ENCODE results near the gene ATP2B1.
"Not testable (repeated sequence)": the region's sequence is repeated elsewhere in the genome, so short reads cannot be mapped to it uniquely, and the experiment has no call there.

Gene ATP2B1

GRCh38 chr12:89700191-89700810 lies 8.3 kb downstream of the ATP2B1 start:
- no peak for DNase-seq (ENCODE audit: low read depth)
- no peak for TF ChIP-seq CTCF (conservative IDR thresholded peaks at IDR 0.05; ENCODE audit: low read depth, low read length)
- H3K4me3 ChIP-seq (ENCODE audit: low read length), result no peak overlapping the region

- TF ChIP-seq CTCF (conservative IDR thresholded peaks at IDR 0.05; ENCODE audit: low read depth, low read length), result no peak
- DNase-seq (ENCODE audit: low read depth), result no peak
- no peak overlapping the region for H3K4me3 ChIP-seq (ENCODE audit: low read length)
These were observed 10.0 kb downstream of the ATP2B1 start for GRCh38 chr12:89698607-89699006.

GRCh38 chr12:89697728-89698127 lies 10.9 kb downstream of the ATP2B1 start:
- H3K4me3 ChIP-seq (ENCODE audit: low read length); DNase-seq (ENCODE audit: low read depth): not testable (repeated sequence)

GRCh38 chr12:89697296-89697695 lies 11.3 kb downstream of the ATP2B1 start:
- no peak for DNase-seq (ENCODE audit: low read depth)
- no peak overlapping the region for H3K4me3 ChIP-seq (ENCODE audit: low read length)
- no peak for TF ChIP-seq CTCF (conservative IDR thresholded peaks at IDR 0.05; ENCODE audit: low read depth, low read length)

GRCh38 chr12:89695830-89696229 lies 12.8 kb downstream of the ATP2B1 start:
- no peak for TF ChIP-seq CTCF (conservative IDR thresholded peaks at IDR 0.05; ENCODE audit: low read depth, low read length)
- no peak overlapping the region for H3K4me3 ChIP-seq (ENCODE audit: low read length)
- no peak for DNase-seq (ENCODE audit: low read depth)

- H3K4me3 ChIP-seq (ENCODE audit: low read length), result no peak overlapping the region
- no peak for DNase-seq (ENCODE audit: low read depth)
- no peak for TF ChIP-seq CTCF (conservative IDR thresholded peaks at IDR 0.05; ENCODE audit: low read depth, low read length)
These were observed 13.5 kb downstream of the ATP2B1 start for GRCh38 chr12:89695100-89695499.

GRCh38 chr12:89694542-89694941 lies 14.1 kb downstream of the ATP2B1 start:
- no peak overlapping the region for H3K4me3 ChIP-seq (ENCODE audit: low read length)
- TF ChIP-seq CTCF (conservative IDR thresholded peaks at IDR 0.05; ENCODE audit: low read depth, low read length), result no peak
- DNase-seq (ENCODE audit: low read depth), result no peak
